ENCODE results near the gene RNH1. TPM values are rescaled to one million over a fixed set of nuclear protein-coding genes. Genes with fewer than 3 reads are reported as not detected.

RNH1 gene
- total and polyA plus RNA-seq, 10 of the 15 experiments (the other 5 are each of a cell fraction or from before 2014, with no cell fraction given) = 2.3 to 162 (median 72.1) TPM

- Histone ChIP-seq H3K9me3 (replicated peaks; ENCODE audit: control insufficient read depth, insufficient read depth, low read length) (no peaks in the 10 kb centered on the region), H3K9ac (ENCODE audit: control insufficient read depth, insufficient read depth, low read length) (no peak overlapping the region), H3K79me2 (ENCODE audit: control insufficient read depth, insufficient read depth, low read length) (no peaks in the 10 kb centered on the region), H3K4me3 (no peak overlapping the region), H3K4me2 (ENCODE audit: control insufficient read depth, insufficient read depth) (no peak overlapping the region), H3K36me3 (ENCODE audit: control insufficient read depth in 2 of 2, insufficient read depth in 2 of 2, low read length in 1 of 2) (no peaks in the 10 kb centered on the region), H3K27ac (ENCODE audit: control insufficient read depth, insufficient read depth) (no peak overlapping the region), H2AFZ (ENCODE audit: control insufficient read depth, low read depth, low read length) (no peak overlapping the region), H4K20me1 (ENCODE audit: control insufficient read depth, insufficient read depth) (no peaks in the 10 kb centered on the region), H3K4me1 (ENCODE audit: control insufficient read depth, insufficient read depth, low read length) (no peaks in the 10 kb centered on the region), H3K27me3 (replicated peaks in 1 of 2; ENCODE audit: control insufficient read depth in 2 of 2, insufficient read depth in 2 of 2, low read length in 1 of 2) (no peaks in the 10 kb centered on the region; a peak in 1 of 4 replicates)
- POLR2A ChIA-PET = no interaction called here
- RAD21 ChIA-PET (ENCODE audit: unreplicated experiment) = no interaction called here
- DNase-seq (ENCODE audit: low read depth, low spot score) (no peak), FAIRE-seq (no peak), ATAC-seq (no peak)
- CTCF ChIA-PET = no interaction called here
- intact Hi-C loops (cut with micrococcal nuclease; ENCODE audit: unreplicated experiment) = no loop called here
- 71% methylated on average over 3 of the region's 5 CpGs for WGBS (ENCODE audit: insufficient coverage, insufficient replicate concordance, low lambda C conversion rate, missing lambda C conversion rate)
- no TSS peak for BruUV-seq (replicated peaks)
- SMC1A ChIA-PET (ENCODE audit: uncharacterized antibody, unreplicated experiment) = no interaction called here
- in situ Hi-C loops (cut with MboI) = no loop called here
- TF ChIP-seq PAX5 (IDR thresholded peaks at IDR 0.05; ENCODE audit: borderline replicate concordance, low read depth, low read length) (no peak), CTCF (IDR thresholded peaks at IDR 0.05 in 2 of 3, conservative IDR thresholded peaks at IDR 0.05 in 1 of 3; ENCODE audit: control insufficient read depth in 2 of 3, extremely low read depth in 1 of 3, insufficient read depth in 1 of 3, low read depth in 3 of 3, low read length in 3 of 3) (no peak), MEF2A (IDR thresholded peaks at IDR 0.05; ENCODE audit: insufficient read depth, low read depth, low read length) (no peak), RELB (IDR thresholded peaks at IDR 0.05; ENCODE audit: low read depth) (no peak), POLR2AphosphoS2 (IDR thresholded peaks at IDR 0.05; ENCODE audit: low read depth, low read length) (no peak), ZBTB33 (IDR thresholded peaks at IDR 0.05) (no peak), ZNF687 (IDR thresholded peaks at IDR 0.05) (no peak), ETV6 (conservative IDR thresholded peaks at IDR 0.05 in 1 of 2, IDR thresholded peaks at IDR 0.05 in 1 of 2; ENCODE audit: borderline replicate concordance in 1 of 2, low read depth in 1 of 2) (no peak), MAX (IDR thresholded peaks at IDR 0.05; ENCODE audit: low read depth, low read length) (no peak), YBX1 (IDR thresholded peaks at IDR 0.05) (no peak)
Measured at GRCh38 chr11:550746-551085, 43.7 kb upstream of the RNH1 start.
